Smooth muscle cell (in vitro differentiated cells): ENCODE measurements around the gene ESR1. TPM values are rescaled to one million over a fixed set of nuclear protein-coding genes. Genes with fewer than 3 reads are reported as not detected.

Experiments
- DNase-seq: peaks from one replicate; lab custom pipeline; 2025; ENCODE audit not compliant: unreplicated experiment; lab: John Stamatoyannopoulos, UW
- H2AFZ ChIP-seq: fragments of 200-600 bp; sonication (generic); 2 replicates; pipeline ENCODE4 v1.6.0; 2016; ENCODE audit warnings: antibody characterized with exemption, low read depth, mild to moderate bottlenecking
- H3F3A ChIP-seq: fragments of 200-600 bp; sonication (generic); 2 replicates; pipeline ENCODE4 v1.6.0; 2017; ENCODE audit warnings: antibody characterized with exemption, low read depth
- H3K27ac ChIP-seq: fragments of 200-600 bp; sonication (generic); 2 replicates; pipeline ENCODE4 v1.5.1; 2016; ENCODE audit warnings: low read depth, mild to moderate bottlenecking
- H3K27me3 ChIP-seq: fragments of 200-600 bp; sonication (generic); 2 replicates; pipeline ENCODE4 v1.6.1; 2016; ENCODE audit warnings: low read depth, mild to moderate bottlenecking
- H3K36me3 ChIP-seq: fragments of 200-600 bp; sonication (generic); 2 replicates; pipeline ENCODE4 v1.5.1; 2016; ENCODE audit warnings: low read depth
- H3K4me1 ChIP-seq: fragments of 200-600 bp; sonication (generic); 2 replicates; pipeline ENCODE4 v1.5.1; 2016; ENCODE audit warnings: low read depth
- H3K4me2 ChIP-seq: fragments of 200-600 bp; sonication (generic); 2 replicates; pipeline ENCODE4 v1.6.0; 2016; ENCODE audit warnings: mild to moderate bottlenecking
- H3K4me3 ChIP-seq: fragments of 200-600 bp; sonication (generic); 2 replicates; pipeline ENCODE4 v1.5.1; 2016; ENCODE audit warnings: mild to moderate bottlenecking
- H3K79me2 ChIP-seq: fragments of 200-600 bp; sonication (generic); 2 replicates; pipeline ENCODE4 v1.6.0; 2016; ENCODE audit warnings: low read depth, mild to moderate bottlenecking
- H3K9ac ChIP-seq: fragments of 200-600 bp; sonication (generic); 2 replicates; pipeline ENCODE4 v1.6.0; 2016; ENCODE audit warnings: low read depth
- H3K9me3 ChIP-seq: fragments of 200-600 bp; sonication (generic); replicated peaks from 2 replicates; pipeline ENCODE4 v1.5.1; 2016; ENCODE audit warnings: low read depth
- H4K20me1 ChIP-seq: fragments of 200-600 bp; sonication (generic); 2 replicates; pipeline ENCODE4 v1.6.0; 2016; ENCODE audit warnings: low read depth
- CTCF ChIP-seq: fragments of 200-600 bp; sonication (generic); IDR thresholded peaks from 2 replicates; pipeline ENCODE4 v1.5.1; 2017; ENCODE audit warnings: borderline replicate concordance, mild to moderate bottlenecking, antibody characterized with exemption; ENCODE audit not compliant: insufficient read depth, poor library complexity, severe bottlenecking
- WGBS: methylation state at CpG from one replicate; pipeline ENCODE4 v1.1.7; 2016; ENCODE audit warnings: low lambda C conversion rate; 5-methylcytosine and 5-hydroxymethylcytosine counted together
- polyA plus RNA-seq: library from polyadenylated mRNA; unstranded; fragments of >200 nt; fragmentation: Nextera tagmentation; extraction: Ambion mirVana; gene quantifications from 2 replicates; pipeline ENCODE4 v1.2.1, GENCODE V29; 2016
- total RNA-seq: library from RNA; depleted of rRNA; stranded (reverse); fragments of >200 nt; gene quantifications from 2 replicates; pipeline ENCODE4 v1.2.3, GENCODE V29; 2014

The ESR1 gene
- total and polyA plus RNA-seq, 2 experiments from 2014 or later = 0.16 TPM; not detected in 1

- Histone ChIP-seq H3K79me2 (no peaks in the 10 kb centered on the region), H3K4me3 (no peak overlapping the region), H3K9me3 (no peaks in the 10 kb centered on the region), H3F3A (no peaks in the 10 kb centered on the region), H4K20me1 (no peaks in the 10 kb centered on the region), H3K36me3 (peaks cover 12% of the 10 kb centered on the region), H3K27me3 (no peaks in the 10 kb centered on the region), H3K4me1 (no peaks in the 10 kb centered on the region), H3K9ac (no peak overlapping the region), H3K27ac (no peak overlapping the region), H3K4me2 (no peak overlapping the region), H2AFZ (no peak overlapping the region)
- no peak for TF ChIP-seq CTCF
- no peak for DNase-seq
- 91% methylated on average over 8 of the region's 8 CpGs for WGBS
These were observed 348.3 kb downstream of the ESR1 start for GRCh38 chr6:152155792-152156191.

DNA sequence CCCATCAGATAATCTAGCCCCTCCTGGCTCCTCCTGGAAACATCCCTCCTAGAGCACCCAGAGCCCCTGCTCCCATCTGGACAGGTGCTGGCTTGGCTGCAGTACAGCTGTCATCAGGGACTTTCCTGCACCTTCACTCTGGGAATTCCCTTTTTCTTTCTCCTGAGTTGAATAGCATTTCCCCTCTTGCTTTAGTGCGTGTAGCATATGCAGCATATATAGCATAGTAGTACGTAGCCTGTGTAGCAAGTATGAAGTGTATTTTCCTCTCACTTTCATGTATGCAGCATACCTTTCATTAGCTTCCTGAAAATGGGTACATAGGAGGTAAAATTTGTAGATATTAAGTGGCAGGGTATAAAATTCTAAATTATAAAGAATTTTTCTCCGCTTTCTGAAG, 352.9 kb downstream of the ESR1 start:
- Histone ChIP-seq H2AFZ (no peak overlapping the region), H4K20me1 (no peaks in the 10 kb centered on the region), H3F3A (no peaks in the 10 kb centered on the region), H3K4me2 (no peak overlapping the region), H3K4me3 (no peak overlapping the region), H3K27me3 (no peaks in the 10 kb centered on the region), H3K36me3 (peaks cover 3% of the 10 kb centered on the region), H3K4me1 (no peaks in the 10 kb centered on the region), H3K27ac (no peak overlapping the region), H3K9me3 (no peaks in the 10 kb centered on the region), H3K79me2 (no peaks in the 10 kb centered on the region), H3K9ac (no peak overlapping the region)
- 94% methylated on average over 3 of the region's 3 CpGs for WGBS
- TF ChIP-seq CTCF = no peak
- DNase-seq = no peak

DNA sequence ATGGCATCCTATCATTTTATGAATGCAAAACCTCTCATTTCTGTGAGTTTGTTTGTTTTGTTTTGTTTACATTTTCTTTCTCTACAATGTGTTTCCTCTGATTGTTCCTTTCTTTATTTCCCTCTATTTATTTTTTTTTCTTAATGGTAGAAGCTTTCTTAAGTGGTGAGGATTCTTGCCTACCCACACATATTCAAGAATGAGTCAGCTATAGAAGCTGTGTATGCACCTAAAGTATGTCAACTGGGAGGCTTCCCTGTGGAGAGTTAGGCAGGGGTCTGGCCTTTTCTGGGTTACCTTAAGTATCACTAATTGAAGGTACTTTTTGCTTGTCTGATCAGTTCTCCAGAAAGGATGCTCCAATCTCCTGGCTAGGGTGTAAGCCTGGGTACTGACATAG, 354.0 kb downstream of the ESR1 start:
- H3K9ac ChIP-seq = no peak overlapping the region
- H3F3A ChIP-seq = no peaks in the 10 kb centered on the region
- H4K20me1 ChIP-seq = no peaks in the 10 kb centered on the region
- peak overlapping the region; percentile 46 for H3K27ac ChIP-seq
- no peaks in the 10 kb centered on the region for H3K79me2 ChIP-seq
- H3K4me1 ChIP-seq = no peaks in the 10 kb centered on the region
- no peak overlapping the region for H3K4me3 ChIP-seq
- H3K36me3 ChIP-seq = peaks cover 2% of the 10 kb centered on the region
- peak overlapping the region; percentile 64 for H3K4me2 ChIP-seq
- no peaks in the 10 kb centered on the region for H3K9me3 ChIP-seq
- H3K27me3 ChIP-seq = no peaks in the 10 kb centered on the region
- no peak for TF ChIP-seq CTCF
- H2AFZ ChIP-seq = no peak overlapping the region
- no peak for DNase-seq

DNA sequence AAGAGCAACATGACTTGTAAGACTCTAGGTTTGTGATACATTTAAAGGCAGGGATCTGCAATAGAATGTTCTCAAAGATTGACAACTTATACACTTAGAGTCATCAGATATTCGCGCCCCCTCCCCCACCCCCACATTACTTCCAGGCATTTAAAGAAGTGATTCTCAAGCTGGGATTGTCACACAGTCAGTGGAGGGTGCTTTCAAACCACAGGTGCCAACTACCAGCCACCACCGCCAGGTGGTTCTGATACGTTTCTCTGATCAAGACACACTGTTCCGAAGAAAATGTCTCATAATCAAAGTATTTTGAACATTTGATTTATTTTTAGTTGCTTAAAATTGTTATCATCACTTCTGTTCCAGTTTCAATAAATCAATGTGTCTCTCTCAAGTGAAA, 357.5 kb downstream of the ESR1 start:
- Histone ChIP-seq H2AFZ (no peak overlapping the region), H3F3A (no peaks in the 10 kb centered on the region), H3K4me2 (no peak overlapping the region), H3K27ac (no peak overlapping the region), H3K79me2 (no peaks in the 10 kb centered on the region), H3K9me3 (no peaks in the 10 kb centered on the region), H3K9ac (no peak overlapping the region), H3K4me1 (no peaks in the 10 kb centered on the region), H3K36me3 (peaks cover 4% of the 10 kb centered on the region), H4K20me1 (no peaks in the 10 kb centered on the region), H3K27me3 (no peaks in the 10 kb centered on the region), H3K4me3 (no peak overlapping the region)
- WGBS = 80% methylated on average over 5 of the region's 5 CpGs
- no peak for TF ChIP-seq CTCF
- DNase-seq = no peak
